ENCODE data around the gene RNF220. TPM values are rescaled to one million over a fixed set of nuclear protein-coding genes. Genes with fewer than 3 reads are reported as not detected.

RNF220 gene
- total RNA-seq, 1 experiment from 2014 or later = 92.4 TPM

DNA sequence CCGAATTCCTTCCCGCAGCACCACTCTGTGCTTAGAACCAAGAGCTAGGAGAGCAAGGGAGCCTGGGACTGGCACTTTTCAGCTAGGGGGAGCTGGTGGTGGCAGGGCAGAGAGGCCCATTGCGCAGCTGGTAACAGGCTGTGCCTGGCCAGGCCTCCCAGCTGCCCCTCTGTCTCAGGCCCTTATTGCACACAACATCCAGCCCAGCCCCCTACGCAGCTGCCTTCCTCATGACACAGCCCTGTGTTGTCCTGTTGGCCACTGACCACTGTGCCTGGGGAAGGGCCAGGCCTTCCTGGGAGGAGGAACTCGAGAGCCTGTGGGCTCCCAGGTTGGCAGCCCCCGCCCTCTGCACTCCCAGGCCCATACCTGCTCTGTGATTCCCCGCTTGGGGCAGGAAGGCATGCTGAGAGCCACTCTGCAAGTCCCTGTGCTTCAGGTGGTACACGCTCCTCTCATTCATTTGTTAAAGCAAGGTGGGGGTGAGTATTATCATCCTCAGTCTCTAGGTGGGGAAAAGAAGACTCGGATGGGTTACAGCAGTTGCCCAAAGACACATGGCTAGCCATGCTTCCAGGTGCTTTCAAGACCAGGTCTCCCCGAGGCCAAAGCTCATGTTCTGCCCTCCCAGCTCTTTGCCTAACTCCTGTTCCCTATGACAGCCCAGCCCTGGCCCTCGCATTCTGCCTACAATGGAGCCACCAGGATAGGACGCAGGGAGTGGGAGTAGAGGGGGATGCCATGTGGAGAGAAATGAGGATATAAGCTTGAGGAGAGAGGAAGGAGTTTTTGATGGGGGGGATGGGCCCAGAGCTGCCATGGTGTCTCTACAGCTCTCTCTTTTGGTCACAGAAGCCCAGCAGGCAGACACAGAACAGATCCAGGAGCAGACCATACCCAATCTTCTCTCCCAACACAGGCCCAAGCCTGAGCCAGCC, 187.4 kb downstream of the RNF220 start:
- no peaks in the 10 kb centered on the region for H3K9me3 Mint-ChIP-seq (ENCODE audit: unreplicated experiment)
- H3K4me3 Mint-ChIP-seq (ENCODE audit: unreplicated experiment) = no peak overlapping the region
- peaks cover 4% of the 10 kb centered on the region for H3K27me3 Mint-ChIP-seq (ENCODE audit: insufficient read depth, unreplicated experiment)
- BruUV-seq (replicated peaks) = no TSS peak
- Histone ChIP-seq H3K9me3 (no peaks in the 10 kb centered on the region), H3K36me3 (ENCODE audit: control insufficient read depth, insufficient read depth, low read length) (no peaks in the 10 kb centered on the region), H3K27me3 (replicated peaks; ENCODE audit: control insufficient read depth, insufficient read depth, low read length) (no peaks in the 10 kb centered on the region), H3K4me1 (peaks cover 5% of the 10 kb centered on the region; the same call in 1 of the 2 replicates), H3K4me3 (ENCODE audit: low read depth, low read length) (no peak overlapping the region)
- TF ChIP-seq, protein P1, sequence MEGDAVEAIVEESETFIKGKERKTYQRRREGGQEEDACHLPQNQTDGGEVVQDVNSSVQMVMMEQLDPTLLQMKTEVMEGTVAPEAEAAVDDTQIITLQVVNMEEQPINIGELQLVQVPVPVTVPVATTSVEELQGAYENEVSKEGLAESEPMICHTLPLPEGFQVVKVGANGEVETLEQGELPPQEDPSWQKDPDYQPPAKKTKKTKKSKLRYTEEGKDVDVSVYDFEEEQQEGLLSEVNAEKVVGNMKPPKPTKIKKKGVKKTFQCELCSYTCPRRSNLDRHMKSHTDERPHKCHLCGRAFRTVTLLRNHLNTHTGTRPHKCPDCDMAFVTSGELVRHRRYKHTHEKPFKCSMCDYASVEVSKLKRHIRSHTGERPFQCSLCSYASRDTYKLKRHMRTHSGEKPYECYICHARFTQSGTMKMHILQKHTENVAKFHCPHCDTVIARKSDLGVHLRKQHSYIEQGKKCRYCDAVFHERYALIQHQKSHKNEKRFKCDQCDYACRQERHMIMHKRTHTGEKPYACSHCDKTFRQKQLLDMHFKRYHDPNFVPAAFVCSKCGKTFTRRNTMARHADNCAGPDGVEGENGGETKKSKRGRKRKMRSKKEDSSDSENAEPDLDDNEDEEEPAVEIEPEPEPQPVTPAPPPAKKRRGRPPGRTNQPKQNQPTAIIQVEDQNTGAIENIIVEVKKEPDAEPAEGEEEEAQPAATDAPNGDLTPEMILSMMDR (IDR thresholded peaks at IDR 0.05; ENCODE audit: insufficient read depth in 1 of 2, low read depth in 1 of 2, low read length in 1 of 2, severe bottlenecking in 1 of 2, unreplicated experiment in 1 of 2) = no peak
- CTCF ChIA-PET = interaction anchor here (1.6 kb wide), 1 partner anchor 21 kb away, joined by 5 read pairs; no protein-coding TSS in a partner anchor
- H3K4me1 Mint-ChIP-seq (ENCODE audit: low read depth, unreplicated experiment) = no peaks in the 10 kb centered on the region
- no peak overlapping the region for H3K27ac Mint-ChIP-seq (ENCODE audit: unreplicated experiment)
- DNase-seq = no peak
- intact Hi-C loops (cut with micrococcal nuclease; ENCODE audit: unreplicated experiment) = loop anchor here (10.0 kb wide), 1 partner anchor 688 kb away; no protein-coding TSS in a partner anchor
- no peaks in the 10 kb centered on the region for H3K36me3 Mint-ChIP-seq (ENCODE audit: insufficient read depth, unreplicated experiment)
- POLR2A ChIA-PET = no interaction called here

DNA sequence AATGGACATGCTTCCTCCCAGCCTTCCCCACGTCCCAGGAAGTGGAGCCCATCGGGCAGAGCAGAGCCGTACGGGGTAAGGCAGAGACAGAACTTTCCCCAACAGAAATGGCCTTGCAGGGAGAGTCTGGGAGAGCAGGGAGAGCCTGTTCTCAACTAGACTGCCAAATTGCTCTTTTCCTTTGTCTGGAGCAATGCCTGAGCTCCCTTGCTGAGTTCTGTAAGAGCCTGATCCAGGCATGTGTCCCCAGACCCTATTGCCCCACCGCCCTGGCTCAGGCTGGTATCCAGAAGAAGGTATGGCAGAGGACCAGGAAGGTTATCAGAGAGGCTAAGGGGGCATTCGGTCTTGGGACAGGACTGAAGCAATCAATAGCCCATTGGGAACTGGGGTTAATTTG, 189.3 kb downstream of the RNF220 start:
- Histone ChIP-seq H3K4me3 (ENCODE audit: low read depth, low read length) (no peak overlapping the region), H3K4me1 (peaks cover 5% of the 10 kb centered on the region; the same call in 1 of the 2 replicates), H3K27me3 (replicated peaks; ENCODE audit: control insufficient read depth, insufficient read depth, low read length) (no peaks in the 10 kb centered on the region), H3K36me3 (ENCODE audit: control insufficient read depth, insufficient read depth, low read length) (no peaks in the 10 kb centered on the region; the same call in 1 of the 2 replicates), H3K9me3 (no peaks in the 10 kb centered on the region)
- no peak overlapping the region for H3K27ac Mint-ChIP-seq (ENCODE audit: unreplicated experiment)
- no peaks in the 10 kb centered on the region for H3K36me3 Mint-ChIP-seq (ENCODE audit: insufficient read depth, unreplicated experiment)
- intact Hi-C loops (cut with micrococcal nuclease; ENCODE audit: unreplicated experiment) = loop anchor here (10.0 kb wide), 1 partner anchor 690 kb away; no protein-coding TSS in a partner anchor
- DNase-seq = no peak
- H3K9me3 Mint-ChIP-seq (ENCODE audit: unreplicated experiment) = no peaks in the 10 kb centered on the region
- H3K4me1 Mint-ChIP-seq (ENCODE audit: low read depth, unreplicated experiment) = no peaks in the 10 kb centered on the region
- peaks cover 7% of the 10 kb centered on the region for H3K27me3 Mint-ChIP-seq (ENCODE audit: insufficient read depth, unreplicated experiment)
- TF ChIP-seq, protein P1 (IDR thresholded peaks at IDR 0.05; ENCODE audit: insufficient read depth in 1 of 2, low read depth in 1 of 2, low read length in 1 of 2, severe bottlenecking in 1 of 2, unreplicated experiment in 1 of 2) = no peak
- BruUV-seq (replicated peaks) = no TSS peak
- CTCF ChIA-PET = interaction anchor here (0.7 to 1.7 kb wide), 5 partner anchors 10 to 377 kb away, joined by 4 to 11 read pairs (median 5); no protein-coding TSS in a partner anchor
- POLR2A ChIA-PET = no interaction called here
- H3K4me3 Mint-ChIP-seq (ENCODE audit: unreplicated experiment) = no peak overlapping the region

DNA sequence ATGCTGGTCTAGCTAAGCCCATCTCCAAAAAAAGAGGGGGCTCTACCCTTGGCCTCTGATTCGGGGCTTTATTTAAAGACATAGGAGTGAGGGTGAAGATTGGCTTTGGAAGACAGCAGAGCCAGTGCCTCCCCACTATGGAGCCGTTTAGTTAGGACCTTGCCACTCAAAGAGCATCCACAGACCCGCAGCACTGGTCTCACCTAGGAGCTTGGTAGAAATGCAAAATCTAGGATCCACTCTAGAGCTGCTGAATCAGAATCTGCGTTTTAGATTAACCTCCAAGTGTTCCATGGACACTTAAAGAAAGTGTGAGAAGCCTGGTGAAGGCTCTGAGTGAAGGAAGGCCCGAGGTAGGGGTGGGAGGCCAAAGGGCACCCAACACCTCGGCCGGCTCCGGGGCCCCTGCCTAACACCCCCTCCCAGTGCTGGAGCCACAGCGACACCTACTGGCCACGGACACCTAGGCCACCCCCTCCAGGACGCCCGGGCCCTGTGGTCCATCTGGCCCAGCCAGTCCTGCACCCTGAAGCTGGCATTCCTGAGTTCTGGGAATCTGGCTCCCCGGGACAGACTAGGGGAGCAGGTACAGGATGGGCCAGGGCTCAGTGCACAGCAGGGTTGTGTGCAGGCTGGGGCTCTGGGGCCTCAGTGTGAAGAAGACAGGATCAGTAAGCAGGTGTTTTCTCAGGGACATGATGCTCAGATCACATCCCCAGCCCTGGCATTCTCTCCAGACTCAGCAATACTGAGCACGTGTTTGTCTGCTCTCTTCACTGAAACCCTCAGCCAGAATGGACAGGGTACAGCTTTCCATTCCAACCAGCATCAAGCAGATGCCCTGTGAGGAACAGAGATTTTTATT, 190.0 kb downstream of the RNF220 start:
- Mint-ChIP-seq H3K9me3 (ENCODE audit: unreplicated experiment) (no peaks in the 10 kb centered on the region), H3K27ac (ENCODE audit: unreplicated experiment) (no peak overlapping the region), H3K36me3 (ENCODE audit: insufficient read depth, unreplicated experiment) (no peaks in the 10 kb centered on the region), H3K4me3 (ENCODE audit: unreplicated experiment) (no peak overlapping the region), H3K27me3 (ENCODE audit: insufficient read depth, unreplicated experiment) (peaks cover 7% of the 10 kb centered on the region), H3K4me1 (ENCODE audit: low read depth, unreplicated experiment) (no peaks in the 10 kb centered on the region)
- H3K27me3 ChIP-seq (replicated peaks; ENCODE audit: control insufficient read depth, insufficient read depth, low read length) = no peaks in the 10 kb centered on the region
- intact Hi-C loops (cut with micrococcal nuclease; ENCODE audit: unreplicated experiment) = loop anchor here (1.0 to 10.0 kb wide), 4 partner anchors 23 to 690 kb away; no protein-coding TSS in a partner anchor
- ChIA-PET POLR2A (no interaction called here), CTCF (interaction anchor here (0.7 to 1.7 kb wide), 7 partner anchors 11 to 377 kb away, joined by 3 to 11 read pairs (median 4); no protein-coding TSS in a partner anchor)
- TF ChIP-seq, protein P1 (IDR thresholded peaks at IDR 0.05; ENCODE audit: insufficient read depth in 1 of 2, low read depth in 1 of 2, low read length in 1 of 2, severe bottlenecking in 1 of 2, unreplicated experiment in 1 of 2) = peak; percentile 88 to 94
- no TSS peak for BruUV-seq (replicated peaks)
- no peaks in the 10 kb centered on the region; the same call in 1 of the 2 replicates for H3K36me3 ChIP-seq (ENCODE audit: control insufficient read depth, insufficient read depth, low read length)
- no peak overlapping the region for H3K4me3 ChIP-seq (ENCODE audit: low read depth, low read length)
- peak; percentile 78 to 84 for DNase-seq
- no peaks in the 10 kb centered on the region for H3K9me3 ChIP-seq
- peaks cover 5% of the 10 kb centered on the region; the same call in 1 of the 2 replicates for H3K4me1 ChIP-seq

Measured in Caco-2 (cell line).